HG03439 (cell line): Measurements from ENCODE around the gene VPS9D1.
"Not testable (repeated sequence)": the region's sequence is repeated elsewhere in the genome, so short reads cannot be mapped to it uniquely, and the experiment has no call there.

ENCODE experiments used
- ATAC-seq: cut with Tn5 transposase; IDR thresholded peaks from one replicate; pipeline ENCODE4 v1.9.1; 2021; ENCODE audit warnings: mild to moderate bottlenecking, moderate library complexity; ENCODE audit not compliant: unreplicated experiment

VPS9D1 gene

GRCh38 chr16:89695086-89695874 is 25.4 kb downstream of the VPS9D1 start:
- ATAC-seq: no peak

- ATAC-seq: not testable (repeated sequence)
These were observed 26.0 kb downstream of the VPS9D1 start for GRCh38 chr16:89694784-89695085.

- ATAC-seq: no peak
These were observed 26.5 kb downstream of the VPS9D1 start for GRCh38 chr16:89693931-89694783.

GRCh38 chr16:89693289-89693731 is 27.4 kb downstream of the VPS9D1 start:
- ATAC-seq: no peak

- no peak for ATAC-seq
These were observed 28.6 kb downstream of the VPS9D1 start for GRCh38 chr16:89691986-89692569.

GRCh38 chr16:89691231-89691985 is 29.3 kb downstream of the VPS9D1 start:
- ATAC-seq: no peak

- ATAC-seq: no peak
These were observed 30.3 kb downstream of the VPS9D1 start for GRCh38 chr16:89690392-89690901.

- not testable (repeated sequence) for ATAC-seq
These were observed 31.1 kb downstream of the VPS9D1 start for GRCh38 chr16:89689621-89690020.

GRCh38 chr16:89689142-89689541 is 31.6 kb downstream of the VPS9D1 start:
- ATAC-seq: no peak

GRCh38 chr16:89688395-89688794 is 32.3 kb downstream of the VPS9D1 start:
- ATAC-seq: no peak

- peak; percentile 37 for ATAC-seq
These were observed 33.4 kb downstream of the VPS9D1 start for GRCh38 chr16:89687092-89687940.

GRCh38 chr16:89686520-89687091 is 34.1 kb downstream of the VPS9D1 start, which contains the start of gene CDK10:
Gene CDK10 (plus strand): TSS chr16:89686689. CDS start chr16:89686711, 22 bp downstream.
- ATAC-seq: peak; percentile 83

- no peak for ATAC-seq
These were observed 34.8 kb downstream of the VPS9D1 start for GRCh38 chr16:89685916-89686315.

GRCh38 chr16:89678258-89678657 is 42.4 kb downstream of the VPS9D1 start:
- no peak for ATAC-seq

GRCh38 chr16:89672177-89672941 is 48.3 kb downstream of the VPS9D1 start:
- ATAC-seq: no peak

- ATAC-seq: not testable (repeated sequence)
These were observed 49.1 kb downstream of the VPS9D1 start for GRCh38 chr16:89671565-89671964.

GRCh38 chr16:89670496-89671431 is 49.9 kb downstream of the VPS9D1 start:
- ATAC-seq: no peak
